GF-D8 (cell line): ENCODE measurements around the gene DEPDC5.
A peak's percentile ranks its signal among the peaks of the same experiment; 100 is the strongest.

ENCODE experiments used
- DNase-seq: peaks from one replicate; lab custom pipeline; 2025; lab: John Stamatoyannopoulos, UW

DEPDC5 gene

DNA sequence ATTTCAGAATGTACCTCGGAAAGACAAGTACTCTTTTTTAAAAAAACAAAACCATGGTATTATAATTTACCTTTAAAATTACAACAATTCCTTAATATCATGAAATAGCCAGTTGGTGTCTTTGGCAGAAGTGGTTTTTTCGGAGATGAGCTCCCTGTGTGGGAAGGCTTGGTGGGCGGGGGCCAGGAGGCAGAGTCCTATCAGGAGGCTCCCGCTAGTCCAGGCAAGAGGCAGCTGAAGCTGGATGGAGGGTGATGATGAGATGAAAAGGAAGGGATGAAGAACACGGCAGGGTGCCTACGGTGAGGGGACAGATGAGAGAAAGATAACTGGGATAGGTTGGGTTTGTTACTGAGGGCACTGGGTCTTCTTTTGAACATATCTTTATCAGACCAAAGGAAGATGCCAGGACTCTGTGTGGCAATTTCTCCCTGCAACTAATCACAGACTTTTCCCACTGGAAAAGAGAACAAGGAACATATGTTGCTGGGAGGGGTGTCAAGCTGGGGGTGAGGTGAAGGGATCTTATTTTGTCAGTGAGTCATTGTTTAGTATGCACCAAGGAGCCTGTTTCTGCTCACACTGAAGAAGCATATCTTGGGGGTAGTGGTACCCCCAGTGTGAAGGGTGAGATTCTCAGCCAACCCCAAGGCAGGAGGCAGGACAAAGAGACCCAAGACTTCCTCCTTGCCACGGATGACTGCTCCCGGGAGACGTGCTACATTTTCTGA, 99.0 kb downstream of the DEPDC5 start:
- no peak for DNase-seq

DNA sequence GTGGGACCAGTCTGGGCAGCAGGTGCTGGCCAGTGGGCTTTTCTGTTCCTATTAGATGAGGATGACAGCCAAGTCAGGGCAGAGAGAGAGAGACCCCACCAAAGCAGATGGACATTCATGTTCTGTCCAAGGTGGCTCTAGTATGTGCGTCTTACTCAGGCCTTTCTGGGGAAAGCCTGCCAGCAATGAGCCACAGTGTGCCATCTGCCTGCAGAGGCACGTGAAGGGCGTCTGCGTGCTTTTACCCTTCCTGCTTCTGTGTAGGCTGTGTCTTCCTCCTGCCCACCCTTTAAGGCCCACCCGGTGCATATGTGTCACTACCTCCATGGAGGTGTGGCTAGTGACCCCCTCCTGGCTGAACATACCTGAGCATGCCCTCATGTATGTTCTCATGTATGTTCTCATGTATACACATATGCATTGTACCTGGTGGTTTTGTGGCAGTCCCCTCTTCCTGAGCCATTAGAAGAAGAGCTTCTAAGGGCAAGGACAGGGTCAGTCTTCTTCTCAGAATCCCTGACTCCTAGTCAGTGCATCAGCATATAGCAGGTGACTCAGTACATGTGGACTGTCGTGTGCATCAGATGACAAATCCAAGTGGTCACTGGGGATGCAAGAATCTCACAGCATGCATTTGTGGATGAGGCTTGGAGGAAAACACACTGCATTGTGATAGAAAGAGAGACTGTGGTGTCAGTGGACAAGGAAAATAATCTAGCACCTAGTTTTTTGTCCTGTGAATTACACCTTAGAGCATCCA, 100.1 kb downstream of the DEPDC5 start:
- DNase-seq = no peak

DNA sequence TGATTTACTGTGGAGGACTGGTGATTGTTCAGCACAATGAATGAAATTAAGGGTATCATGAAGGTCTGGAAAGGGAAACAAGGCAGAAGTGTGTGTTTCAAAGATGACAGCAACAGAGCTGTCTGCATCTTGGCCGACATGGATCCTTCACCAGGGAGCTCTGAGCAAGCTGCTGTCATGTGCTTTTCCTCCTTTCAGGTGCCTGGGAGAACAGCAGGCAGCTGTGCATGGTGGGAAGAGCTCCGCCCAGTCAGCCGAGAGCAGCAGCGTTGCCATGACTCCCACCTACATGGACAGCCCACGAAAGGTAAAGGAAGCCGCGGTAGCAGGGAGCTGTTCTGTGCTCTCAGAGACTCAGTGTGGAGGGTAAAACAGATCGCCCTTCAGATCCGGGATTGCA, 103.4 kb downstream of the DEPDC5 start:
- DNase-seq = no peak

DNA sequence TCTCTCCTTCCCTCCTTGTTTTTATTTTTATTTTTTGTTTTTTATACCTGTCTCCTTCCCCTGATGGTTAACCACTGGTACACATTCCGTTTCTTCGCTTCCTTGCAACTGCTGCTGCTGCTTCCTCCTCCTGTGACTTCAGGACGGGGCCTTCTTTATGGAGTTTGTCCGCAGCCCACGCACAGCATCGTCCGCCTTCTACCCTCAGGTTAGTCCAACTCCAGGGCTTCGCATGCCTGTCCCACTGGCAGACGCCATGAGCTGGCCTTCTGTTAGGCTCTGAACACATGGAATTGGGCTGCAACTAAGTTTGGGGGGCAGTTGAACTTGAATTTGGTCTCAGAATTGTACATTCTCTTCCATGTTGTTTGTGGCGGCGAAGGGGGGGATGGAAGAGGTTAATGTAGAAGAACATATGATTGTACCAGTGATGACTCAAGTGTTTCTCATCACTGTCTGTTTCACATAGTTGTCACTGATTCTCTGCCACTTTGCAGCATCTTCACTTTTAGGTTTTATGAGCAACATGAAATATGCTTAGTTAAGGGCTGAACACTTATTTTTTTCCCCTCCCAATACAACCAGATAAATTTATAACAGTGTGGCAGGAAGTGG, 107.5 kb downstream of the DEPDC5 start:
- DNase-seq = no peak

DNA sequence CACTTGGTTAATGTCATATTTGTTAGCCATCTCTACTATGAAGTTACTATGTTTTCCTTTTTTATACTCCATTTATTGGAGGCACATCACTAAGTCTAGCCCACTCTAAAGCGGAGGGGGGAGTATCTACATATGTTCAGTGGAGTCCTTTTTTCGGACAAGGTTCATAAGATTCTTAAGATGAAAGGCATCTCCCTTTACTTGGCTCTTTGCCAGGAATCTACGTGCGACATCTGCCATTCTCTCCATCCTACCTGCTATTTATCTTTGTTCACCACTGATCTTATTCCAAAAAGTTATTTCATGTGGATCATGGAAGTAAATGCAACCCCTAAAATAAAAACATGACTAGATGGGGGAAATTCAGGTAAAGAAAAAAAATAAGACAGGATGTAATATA, 113.1 kb downstream of the DEPDC5 start:
- DNase-seq = no peak

DNA sequence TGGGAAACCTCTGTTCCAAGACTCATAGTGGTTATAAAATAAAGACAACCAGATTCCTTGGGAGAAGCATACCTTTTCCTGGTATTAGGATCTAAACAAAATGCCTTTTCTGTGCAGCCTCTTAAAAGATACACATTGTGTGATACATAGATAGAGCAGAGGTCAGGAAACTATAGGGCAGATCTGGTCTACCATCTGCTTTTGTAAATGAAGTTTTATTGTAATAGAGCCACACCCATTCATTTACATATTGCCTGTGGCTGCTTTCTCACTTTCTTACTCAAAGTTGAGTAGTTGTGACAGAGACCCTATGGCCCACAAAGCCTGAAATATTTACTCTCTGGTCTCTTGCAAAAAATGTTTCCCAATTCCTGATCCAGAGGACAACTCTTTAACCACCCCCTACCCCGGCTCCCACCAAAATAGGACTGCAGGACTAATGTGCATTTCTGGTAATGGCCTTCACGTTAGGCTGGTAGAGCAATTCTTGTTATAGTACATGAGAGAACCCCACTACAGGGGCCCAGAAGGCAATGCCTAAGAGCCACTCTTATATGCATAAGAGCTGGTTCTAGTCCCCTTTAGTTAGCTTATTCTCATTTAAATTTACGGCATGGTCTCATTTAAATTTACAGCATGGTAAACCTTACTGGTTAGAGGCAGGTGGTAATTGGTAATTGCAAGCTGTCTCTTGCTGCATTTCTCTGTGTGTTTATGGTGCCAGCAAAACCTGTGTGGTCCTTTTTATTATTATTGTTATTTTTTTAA, 113.8 kb downstream of the DEPDC5 start:
- DNase-seq = no peak

DNA sequence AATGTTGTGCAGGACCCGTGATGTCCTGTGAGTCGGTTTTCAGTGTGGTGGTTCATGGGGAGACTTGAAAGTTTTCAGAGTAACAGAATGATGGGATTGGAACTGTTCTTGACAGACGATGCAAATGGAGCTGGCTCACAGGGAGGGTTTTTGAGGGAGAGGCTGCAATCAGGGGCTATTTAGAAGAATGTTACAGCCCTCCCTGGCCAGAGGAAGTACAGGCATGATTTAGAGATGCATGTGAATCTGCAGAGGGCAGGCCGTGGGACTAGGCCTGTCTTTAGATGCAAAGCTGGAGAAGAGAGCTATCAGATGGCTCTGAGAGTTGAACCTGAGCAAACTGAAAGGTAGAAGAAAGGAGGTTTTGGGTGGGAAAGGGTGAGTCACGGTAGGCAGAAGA, 115.9 kb downstream of the DEPDC5 start:
- no peak for DNase-seq

DNA sequence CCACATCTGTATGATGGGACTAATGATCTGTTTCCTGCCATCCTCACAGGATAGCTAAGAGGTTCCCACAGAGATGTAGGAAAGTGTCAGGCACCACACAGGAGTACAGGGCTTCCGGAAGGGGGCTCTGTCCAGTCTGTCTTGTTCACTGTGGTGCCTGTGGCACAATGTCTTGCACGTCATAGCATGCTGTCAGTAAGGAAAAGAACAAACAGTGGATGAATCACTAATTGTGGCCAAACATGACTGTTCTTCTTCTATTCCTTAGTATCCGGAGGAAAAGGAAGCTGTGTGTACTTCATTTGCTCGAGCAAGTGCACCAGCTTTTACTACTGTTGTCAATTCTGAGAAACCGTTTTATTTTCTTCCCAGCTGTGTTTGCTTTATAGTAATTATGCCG, 117.1 kb downstream of the DEPDC5 start:
- no peak for DNase-seq

DNA sequence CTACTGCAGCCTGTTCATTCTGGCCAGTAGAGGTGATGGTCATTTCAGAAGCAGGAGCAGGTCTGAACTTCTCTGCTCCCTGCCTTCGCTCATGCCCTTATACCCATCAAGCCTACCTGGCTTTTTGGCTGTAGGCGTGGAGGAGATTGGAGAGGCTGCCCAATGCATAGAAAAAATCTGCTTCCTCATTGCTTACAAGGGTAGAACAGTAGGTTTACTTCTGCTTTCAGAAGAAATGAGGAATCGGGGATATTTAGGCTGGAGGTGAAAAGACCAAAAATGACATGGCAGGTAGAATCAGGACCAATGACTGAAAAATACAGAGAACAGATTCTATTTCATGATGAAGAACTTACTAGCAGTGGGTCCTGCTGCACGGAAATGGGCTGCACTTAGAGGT, 117.7 kb downstream of the DEPDC5 start:
- DNase-seq = no peak

DNA sequence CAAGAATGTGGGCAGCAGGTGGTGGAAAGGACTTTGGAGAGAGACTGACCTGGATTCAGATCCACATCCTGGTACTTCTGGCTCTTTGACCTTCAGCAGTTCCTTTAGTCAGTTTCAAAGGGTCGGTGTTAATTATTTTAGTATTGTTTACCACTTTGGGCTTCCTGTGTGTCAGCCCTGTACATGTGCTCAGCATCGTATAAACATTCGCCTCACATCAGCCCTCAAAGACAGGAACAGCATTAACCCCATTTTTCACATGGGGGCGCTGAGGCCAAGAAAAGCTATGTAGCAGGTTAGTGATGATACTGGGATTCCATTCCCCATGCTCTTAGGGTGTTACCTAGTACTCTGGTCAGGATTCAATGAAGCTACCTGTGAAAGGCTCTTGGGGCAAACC, 118.4 kb downstream of the DEPDC5 start:
- DNase-seq = no peak

DNA sequence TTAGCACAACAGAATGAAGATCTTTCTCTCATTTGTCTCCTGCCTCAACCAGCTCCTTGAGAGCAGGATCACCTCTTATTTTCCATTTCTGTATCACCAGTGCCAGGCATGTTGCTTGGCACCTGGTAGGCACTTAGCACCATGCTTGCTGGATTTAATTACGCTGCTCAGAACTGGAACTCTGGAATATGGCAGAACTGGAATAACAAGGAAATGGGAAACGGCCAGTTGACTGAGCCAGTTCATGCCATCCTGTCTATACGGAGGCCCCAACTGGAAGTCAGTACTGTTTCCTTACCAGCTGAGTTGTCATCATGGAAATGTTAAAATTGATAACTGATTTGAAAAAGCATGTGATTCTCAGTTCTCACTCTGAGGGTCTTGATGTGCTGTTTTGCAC, 121.0 kb downstream of the DEPDC5 start:
- DNase-seq = no peak

DNA sequence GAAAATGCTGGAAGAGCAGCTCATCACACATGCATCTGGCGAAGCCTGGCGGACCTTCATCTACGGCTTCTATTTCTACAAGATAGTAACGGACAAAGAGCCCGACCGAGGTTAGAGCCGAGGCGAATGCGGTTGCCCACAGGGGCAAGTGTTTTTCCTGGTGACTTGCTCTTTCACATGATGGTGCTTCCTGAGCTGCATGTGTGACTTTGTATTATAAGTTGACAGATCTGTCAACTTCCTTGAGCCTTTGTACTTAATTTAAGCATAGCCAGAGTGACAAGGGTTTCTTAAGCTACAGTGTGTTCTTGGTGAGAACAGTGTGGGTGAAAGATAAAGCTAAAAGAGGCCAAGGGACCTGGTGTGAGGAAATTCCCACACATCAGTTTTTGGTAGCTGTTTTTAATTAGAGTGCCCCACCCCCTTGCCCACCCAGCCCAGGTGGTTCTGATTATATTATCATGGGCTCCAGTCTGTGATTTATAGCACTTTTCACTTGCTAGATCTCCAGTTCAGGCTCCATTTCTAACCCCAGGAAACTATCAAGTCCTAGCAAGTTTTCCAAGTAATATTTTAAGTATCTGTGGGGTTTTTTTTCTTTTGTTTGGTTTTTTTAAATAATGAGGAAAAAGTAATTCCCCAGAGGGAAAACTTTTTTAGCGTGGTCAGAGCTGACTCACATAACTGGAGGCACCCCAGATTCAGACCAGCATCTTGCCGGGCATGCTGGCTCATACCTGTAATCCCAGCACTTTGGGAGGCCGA, 122.5 kb downstream of the DEPDC5 start:
- DNase-seq = no peak

DNA sequence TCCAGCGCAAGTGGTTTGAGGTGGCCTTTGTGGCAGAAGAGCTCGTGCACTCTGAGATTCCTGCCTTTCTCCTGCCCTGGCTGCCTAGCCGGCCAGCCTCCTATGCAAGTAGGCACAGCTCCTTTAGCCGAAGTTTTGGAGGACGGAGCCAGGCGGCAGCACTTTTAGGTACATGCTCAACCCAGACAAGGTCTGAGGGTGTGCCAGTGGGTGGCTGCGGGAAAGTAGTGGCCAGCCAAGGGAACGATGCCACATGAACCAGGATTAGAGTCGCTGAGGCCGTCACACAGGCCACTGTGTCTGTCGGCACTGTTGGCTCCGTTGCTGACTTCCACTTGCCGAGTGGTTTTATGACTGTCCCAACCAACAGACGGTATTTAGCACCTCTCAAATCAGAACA, 125.8 kb downstream of the DEPDC5 start:
- no peak for DNase-seq

DNA sequence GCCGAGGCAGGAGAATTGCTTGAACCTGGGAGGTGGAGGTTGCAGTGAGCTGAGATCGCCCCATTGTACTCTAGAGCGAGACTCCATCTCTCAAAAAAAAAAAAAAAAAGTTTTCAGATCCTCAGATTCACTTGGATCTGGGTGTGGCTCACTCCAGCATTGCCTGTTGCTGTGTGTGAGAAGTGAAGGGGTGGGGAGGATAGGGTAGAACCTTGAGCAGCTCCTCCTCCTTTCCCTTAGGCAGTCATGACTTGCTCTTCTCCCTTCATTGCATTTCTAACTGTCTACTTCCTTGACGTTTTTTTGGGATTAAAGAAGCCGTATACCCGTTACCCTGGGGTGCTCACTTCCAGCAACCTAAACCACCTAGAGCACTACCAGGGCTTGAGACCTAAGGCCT, 127.4 kb downstream of the DEPDC5 start:
- DNase-seq = no peak

DNA sequence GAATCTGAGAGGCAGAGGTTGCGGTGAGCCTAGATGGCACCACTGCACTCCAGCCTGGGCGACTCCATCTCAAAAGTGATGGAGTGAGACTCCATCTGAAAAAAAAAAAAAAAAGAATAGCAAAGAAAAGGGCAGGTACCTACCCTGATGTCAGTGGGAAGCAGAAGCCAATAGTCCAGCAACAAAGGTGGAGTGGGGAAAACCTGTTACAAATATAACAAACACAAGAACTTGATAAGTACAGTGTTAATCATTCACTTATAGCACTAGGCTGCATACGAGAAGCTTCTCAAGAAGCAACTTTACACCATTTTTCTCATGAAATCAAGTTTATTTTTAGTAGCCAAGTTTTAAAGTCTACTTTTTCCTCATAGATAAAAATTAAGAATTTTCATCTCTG, 128.0 kb downstream of the DEPDC5 start:
- DNase-seq = no peak

DNA sequence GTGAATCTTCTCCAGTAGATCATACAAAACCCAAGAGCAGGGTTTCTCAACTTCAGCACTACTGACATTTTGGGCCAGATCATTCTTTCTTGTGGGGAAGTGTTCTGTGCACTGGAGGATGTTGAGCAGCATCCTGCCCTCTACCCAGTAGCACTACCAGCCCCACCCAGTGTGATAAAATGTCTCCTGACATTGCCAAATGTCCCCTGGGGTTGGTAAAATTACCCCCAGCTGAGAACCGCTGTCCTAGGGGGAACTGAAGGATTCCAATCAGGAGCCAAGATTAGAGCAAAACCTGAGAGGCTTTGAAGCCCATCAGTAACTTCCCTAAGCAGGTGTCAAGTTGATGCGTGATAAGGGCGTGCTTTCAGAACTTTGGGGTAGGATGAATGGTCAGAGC, 129.2 kb downstream of the DEPDC5 start:
- no peak for DNase-seq

DNA sequence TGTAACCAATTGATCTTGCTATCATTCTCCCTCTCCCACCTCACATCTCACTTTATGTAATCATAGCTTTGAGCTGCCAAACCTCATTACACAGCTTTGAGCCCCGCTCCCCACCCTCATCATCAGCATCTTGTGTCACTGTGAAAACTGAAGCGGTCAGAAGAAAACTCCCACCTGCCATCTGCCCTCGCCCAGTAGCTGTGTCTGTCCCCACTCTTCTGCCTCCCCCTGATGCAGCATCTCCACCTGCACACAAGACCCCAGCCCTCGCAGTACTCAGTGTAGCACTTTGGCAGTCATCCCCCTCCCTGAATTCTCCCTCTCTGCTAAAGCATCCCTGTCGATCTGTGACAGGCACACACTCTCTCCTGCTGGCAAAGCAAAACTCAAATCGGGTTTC, 130.2 kb downstream of the DEPDC5 start:
- DNase-seq = no peak

DNA sequence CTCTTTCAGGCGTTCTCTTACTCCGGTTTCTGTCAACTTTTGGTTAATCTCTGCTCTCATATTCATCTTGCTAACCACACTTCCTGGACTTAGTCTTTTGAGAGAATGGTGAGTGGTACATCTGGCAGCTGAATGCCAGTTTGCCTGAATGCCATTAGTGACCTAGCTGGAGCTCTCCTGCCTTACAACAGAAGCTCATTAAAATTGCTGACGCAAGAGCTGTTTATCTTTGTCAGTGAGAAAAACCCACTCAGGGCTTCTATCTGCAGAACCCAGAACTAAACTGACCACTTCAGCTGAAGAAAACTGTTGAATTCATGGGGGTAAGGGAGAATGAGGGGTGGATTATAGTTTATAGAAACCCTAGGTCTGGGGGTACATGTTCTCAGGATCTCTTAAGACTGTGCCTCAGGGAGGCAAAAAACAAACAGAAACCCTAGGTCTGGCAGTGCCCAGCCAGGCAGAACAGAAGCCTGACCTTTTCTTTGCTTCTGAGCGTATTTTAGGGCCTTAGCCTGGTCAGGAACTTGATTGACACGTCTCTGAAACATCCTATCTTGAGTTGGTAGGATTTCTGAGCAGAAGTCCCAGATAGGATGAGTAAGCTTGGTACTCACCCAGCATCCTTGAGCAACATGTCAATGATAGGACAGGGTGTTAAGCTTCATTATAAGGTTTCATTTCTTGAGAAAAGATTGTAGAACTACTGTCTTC, 137.7 kb downstream of the DEPDC5 start:
- peak; percentile 59 for DNase-seq

DNA sequence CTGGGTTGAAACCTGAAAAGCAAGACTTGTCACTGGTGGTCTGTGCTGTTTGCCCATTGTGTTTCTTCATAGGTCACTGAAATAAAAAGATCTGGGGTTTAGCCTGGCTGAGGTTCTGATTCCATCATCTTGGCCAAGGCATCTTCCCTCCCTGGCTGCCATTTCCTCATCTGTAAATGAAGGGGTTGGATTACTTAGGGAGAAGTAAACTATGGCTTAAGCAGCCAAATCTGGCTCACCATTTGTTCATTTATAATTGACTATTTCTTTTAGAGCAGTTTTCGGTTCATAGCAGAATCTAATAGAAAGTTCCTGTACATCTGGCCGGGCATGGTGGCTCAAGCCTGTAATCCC, 138.2 kb downstream of the DEPDC5 start:
- DNase-seq = no peak

DNA sequence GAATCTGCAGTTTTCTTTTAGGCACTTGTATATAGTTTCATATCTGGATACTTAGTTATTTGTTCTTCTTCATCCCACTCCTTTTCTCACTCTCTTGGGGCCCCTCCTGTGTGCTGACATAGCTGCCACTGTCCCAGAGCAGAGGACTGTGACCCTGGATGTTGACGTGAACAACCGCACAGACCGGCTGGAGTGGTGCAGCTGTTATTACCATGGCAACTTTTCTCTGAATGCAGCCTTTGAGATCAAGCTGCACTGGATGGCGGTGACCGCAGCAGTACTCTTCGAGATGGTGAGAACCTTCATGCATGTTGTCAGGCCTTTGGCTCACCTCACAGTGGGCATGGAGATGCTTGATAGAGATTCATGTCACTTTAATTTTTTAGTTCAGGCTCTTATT, 139.6 kb downstream of the DEPDC5 start:
- no peak for DNase-seq

DNA sequence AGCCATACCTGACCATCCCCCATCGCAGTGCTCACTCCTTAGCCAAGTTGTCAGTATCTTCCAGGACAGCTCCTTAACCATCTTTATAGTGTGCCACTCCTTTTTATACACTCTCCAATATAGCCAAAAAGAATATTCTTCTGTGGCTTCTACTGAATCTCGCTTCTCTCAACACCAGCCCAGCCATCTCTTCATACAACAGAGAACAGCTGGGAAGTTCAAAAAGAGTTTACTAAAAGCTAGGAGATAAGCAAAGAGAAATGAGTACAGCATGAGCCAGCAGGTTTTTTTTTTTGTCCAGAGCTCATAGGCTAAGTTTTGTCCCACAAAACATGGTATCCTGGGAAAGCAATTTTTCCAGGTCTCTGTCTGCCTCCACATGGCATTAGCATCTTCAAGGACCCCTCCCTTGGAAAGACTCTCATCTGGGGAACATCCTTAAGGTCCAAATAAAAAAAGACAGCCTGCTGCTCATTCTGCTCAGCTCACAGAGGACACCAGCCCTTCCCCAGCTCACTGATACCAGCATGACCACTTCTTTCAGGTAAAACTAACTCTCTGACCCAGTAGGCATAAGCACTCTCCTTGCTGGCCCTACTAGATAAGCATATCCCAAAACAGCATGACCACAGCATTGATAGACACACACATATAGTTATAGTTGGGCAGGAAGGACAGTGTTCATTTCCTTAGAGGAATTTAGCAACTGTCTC, 141.7 kb downstream of the DEPDC5 start:
- no peak for DNase-seq
